ENCODE data around the gene ADIPOR2. TPM values are rescaled to one million over a fixed set of nuclear protein-coding genes. Genes with fewer than 3 reads are reported as not detected.

ADIPOR2 gene
- total and polyA plus RNA-seq, 2 of the 4 experiments (the other 2 are of a cell fraction), result 20.0 to 24.9 TPM

DNA sequence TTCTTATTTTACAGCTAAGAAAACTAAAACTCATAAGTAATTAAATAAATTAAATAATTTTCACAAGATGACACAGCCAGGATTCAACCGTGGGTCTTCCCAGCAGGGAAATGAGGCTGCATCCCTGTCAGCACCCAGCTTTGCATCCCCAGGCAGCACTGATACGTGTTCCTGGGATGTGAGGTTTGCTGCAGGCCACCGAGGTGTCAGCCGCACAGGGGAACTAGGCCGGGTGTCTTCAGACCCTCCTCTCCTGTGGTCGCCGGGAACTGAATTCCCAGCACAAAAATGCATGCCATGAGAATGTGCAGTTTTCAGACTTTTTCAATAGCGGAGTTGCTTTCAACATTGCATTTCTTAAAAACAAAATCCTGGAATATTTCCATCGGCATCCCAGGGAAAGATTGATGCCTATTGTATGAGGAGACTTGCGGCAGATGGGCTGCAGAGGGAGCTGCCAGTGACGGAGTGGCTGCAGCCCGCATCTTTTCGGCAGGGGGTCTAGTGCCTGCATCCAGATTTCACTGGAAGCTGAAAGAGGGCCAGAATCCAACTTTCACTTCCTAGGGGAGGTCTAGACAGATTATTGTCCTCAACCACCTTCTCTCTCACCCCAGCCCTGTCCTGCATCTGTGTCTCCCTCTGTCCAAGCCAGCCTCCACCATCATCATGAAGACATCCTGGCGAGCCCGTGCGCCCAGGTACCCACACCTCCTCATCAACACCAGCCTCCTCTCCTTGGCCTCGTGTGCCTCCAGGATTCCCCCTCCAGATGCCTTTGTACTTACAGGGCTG, 142.1 kb downstream of the ADIPOR2 start:
- CTCF ChIA-PET, result no interaction called here

More for the DNA sequence above, 142.1 kb downstream of the ADIPOR2 start:
- ATAC-seq (ENCODE audit: low read depth), result no peak
- Histone ChIP-seq H3K9ac (ENCODE audit: low read depth, low read length) (no peak overlapping the region), H2BK15ac (ENCODE audit: low read depth, low read length) (no peak overlapping the region), H3K14ac (replicated peaks; ENCODE audit: low read depth, low read length) (no peak overlapping the region), H4K20me1 (ENCODE audit: insufficient read depth, low read length) (no peaks in the 10 kb centered on the region; the same call in 1 of the 2 replicates), H3K4me2 (ENCODE audit: low read depth, low read length) (no peak overlapping the region), H4K91ac (ENCODE audit: insufficient read depth, low read depth, low read length) (no peak overlapping the region), H2AFZ (replicated peaks; ENCODE audit: low read length, poor library complexity) (no peak overlapping the region), H3K27me3 (ENCODE audit: control insufficient read depth, insufficient read depth, low read length) (peaks cover 52% of the 10 kb centered on the region), H3K4me1 (ENCODE audit: control insufficient read depth, insufficient read depth, low read length) (no peaks in the 10 kb centered on the region), H2BK20ac (ENCODE audit: low read depth, low read length) (no peak overlapping the region), H2BK5ac (ENCODE audit: low read depth, low read length, poor library complexity, severe bottlenecking) (no peak overlapping the region), H3K4ac (ENCODE audit: low read depth, low read length) (no peak overlapping the region), H3K4me3 (ENCODE audit: insufficient read depth, low read depth, low read length) (no peak overlapping the region), H3K79me1 (ENCODE audit: low read depth in 1 of 2, low read length in 2 of 2) (no peaks in the 10 kb centered on the region), H3K36me3 (ENCODE audit: control insufficient read depth, insufficient read depth, low read length) (no peaks in the 10 kb centered on the region), H3K18ac (ENCODE audit: low read depth, low read length) (no peak overlapping the region), H2BK120ac (ENCODE audit: low read depth, low read length) (no peak overlapping the region), H3K23ac (ENCODE audit: low read depth, low read length) (no peak overlapping the region), H3K27ac (ENCODE audit: insufficient read depth, low read length) (no peak overlapping the region), H4K5ac (ENCODE audit: low read depth, low read length) (no peak overlapping the region), H3K9me1 (ENCODE audit: insufficient read depth, low read length) (no peaks in the 10 kb centered on the region), H2AK5ac (ENCODE audit: low read depth, low read length) (no peak overlapping the region), H2AK9ac (replicated peaks; ENCODE audit: low read depth, low read length, poor library complexity) (no peak overlapping the region), H4K8ac (ENCODE audit: low read depth in 2 of 2, low read length in 2 of 2) (no peak overlapping the region), H3K9me3 (ENCODE audit: control insufficient read depth, insufficient read depth, low read length) (no peaks in the 10 kb centered on the region), H3K56ac (ENCODE audit: extremely low read depth, insufficient read depth, low read length) (no peak overlapping the region)
- in situ Hi-C loops (cut with MboI; ENCODE audit: low sequenced_read_pairs), result no loop called here
- DNase-seq, result no peak
- dilution Hi-C loops (cut with HindIII; ENCODE audit: low sequenced_read_pairs, unreplicated experiment), result no loop called here
- POLR2A ChIA-PET (ENCODE audit: unreplicated experiment), result no interaction called here
- intact Hi-C loops (cut with micrococcal nuclease), result no loop called here
- TF ChIP-seq MAZ (IDR thresholded peaks at IDR 0.05; ENCODE audit: borderline replicate concordance, low read depth, low read length) (no peak), RAD21 (IDR thresholded peaks at IDR 0.05; ENCODE audit: low read length) (no peak), RFX5 (IDR thresholded peaks at IDR 0.05; ENCODE audit: low read depth, low read length) (no peak), MXI1 (IDR thresholded peaks at IDR 0.05; ENCODE audit: borderline replicate concordance, low read depth, low read length) (no peak), POLR2A (IDR thresholded peaks at IDR 0.05; ENCODE audit: low read depth, low read length) (no peak), CHD1 (IDR thresholded peaks at IDR 0.05; ENCODE audit: low read depth, low read length) (no peak), BHLHE40 (IDR thresholded peaks at IDR 0.05; ENCODE audit: low read depth, low read length) (no peak), CEBPB (IDR thresholded peaks at IDR 0.05; ENCODE audit: low read depth, low read length) (no peak), SMC3 (IDR thresholded peaks at IDR 0.05; ENCODE audit: low read depth, low read length) (no peak), MAFK (IDR thresholded peaks at IDR 0.05; ENCODE audit: low read depth, low read length) (no peak), FOS (IDR thresholded peaks at IDR 0.05; ENCODE audit: low read depth, low read length) (no peak), RCOR1 (IDR thresholded peaks at IDR 0.05; ENCODE audit: insufficient replicate concordance, low read length) (no peak), NFE2L2 (IDR thresholded peaks at IDR 0.05; ENCODE audit: low read depth, low read length) (no peak)
- TF ChIP-seq, protein P1, sequence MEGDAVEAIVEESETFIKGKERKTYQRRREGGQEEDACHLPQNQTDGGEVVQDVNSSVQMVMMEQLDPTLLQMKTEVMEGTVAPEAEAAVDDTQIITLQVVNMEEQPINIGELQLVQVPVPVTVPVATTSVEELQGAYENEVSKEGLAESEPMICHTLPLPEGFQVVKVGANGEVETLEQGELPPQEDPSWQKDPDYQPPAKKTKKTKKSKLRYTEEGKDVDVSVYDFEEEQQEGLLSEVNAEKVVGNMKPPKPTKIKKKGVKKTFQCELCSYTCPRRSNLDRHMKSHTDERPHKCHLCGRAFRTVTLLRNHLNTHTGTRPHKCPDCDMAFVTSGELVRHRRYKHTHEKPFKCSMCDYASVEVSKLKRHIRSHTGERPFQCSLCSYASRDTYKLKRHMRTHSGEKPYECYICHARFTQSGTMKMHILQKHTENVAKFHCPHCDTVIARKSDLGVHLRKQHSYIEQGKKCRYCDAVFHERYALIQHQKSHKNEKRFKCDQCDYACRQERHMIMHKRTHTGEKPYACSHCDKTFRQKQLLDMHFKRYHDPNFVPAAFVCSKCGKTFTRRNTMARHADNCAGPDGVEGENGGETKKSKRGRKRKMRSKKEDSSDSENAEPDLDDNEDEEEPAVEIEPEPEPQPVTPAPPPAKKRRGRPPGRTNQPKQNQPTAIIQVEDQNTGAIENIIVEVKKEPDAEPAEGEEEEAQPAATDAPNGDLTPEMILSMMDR (conservative IDR thresholded peaks at IDR 0.05; ENCODE audit: low read depth, low read length), result no peak
- TF ChIP-seq, protein P2, sequence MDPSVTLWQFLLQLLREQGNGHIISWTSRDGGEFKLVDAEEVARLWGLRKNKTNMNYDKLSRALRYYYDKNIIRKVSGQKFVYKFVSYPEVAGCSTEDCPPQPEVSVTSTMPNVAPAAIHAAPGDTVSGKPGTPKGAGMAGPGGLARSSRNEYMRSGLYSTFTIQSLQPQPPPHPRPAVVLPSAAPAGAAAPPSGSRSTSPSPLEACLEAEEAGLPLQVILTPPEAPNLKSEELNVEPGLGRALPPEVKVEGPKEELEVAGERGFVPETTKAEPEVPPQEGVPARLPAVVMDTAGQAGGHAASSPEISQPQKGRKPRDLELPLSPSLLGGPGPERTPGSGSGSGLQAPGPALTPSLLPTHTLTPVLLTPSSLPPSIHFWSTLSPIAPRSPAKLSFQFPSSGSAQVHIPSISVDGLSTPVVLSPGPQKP (IDR thresholded peaks at IDR 0.05; ENCODE audit: borderline replicate concordance, low read depth, low read length), result no peak
- TF ChIP-seq, protein P3, sequence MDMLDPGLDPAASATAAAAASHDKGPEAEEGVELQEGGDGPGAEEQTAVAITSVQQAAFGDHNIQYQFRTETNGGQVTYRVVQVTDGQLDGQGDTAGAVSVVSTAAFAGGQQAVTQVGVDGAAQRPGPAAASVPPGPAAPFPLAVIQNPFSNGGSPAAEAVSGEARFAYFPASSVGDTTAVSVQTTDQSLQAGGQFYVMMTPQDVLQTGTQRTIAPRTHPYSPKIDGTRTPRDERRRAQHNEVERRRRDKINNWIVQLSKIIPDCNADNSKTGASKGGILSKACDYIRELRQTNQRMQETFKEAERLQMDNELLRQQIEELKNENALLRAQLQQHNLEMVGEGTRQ (IDR thresholded peaks at IDR 0.05; ENCODE audit: low read depth, low read length), result no peak
- no TSS peak for BruUV-seq (replicated peaks)
- 43% methylated on average over 5 of the region's 17 CpGs; no CpG with 5 or more reads in 1 of the 2 experiments for WGBS, 2 experiments (ENCODE audit: extremely low coverage in 2 of 2, insufficient read length in 1 of 2)
